Fibroblast of skin of left biceps (primary cell): ENCODE results near the gene FHL3.
"Not testable (repeated sequence)": the region's sequence is repeated elsewhere in the genome, so short reads cannot be mapped to it uniquely, and the experiment has no call there.

Experiments used
- DNase-seq, 2 experiments: peaks; one replicate each; pipeline ENCODE4 v3.0.0-alpha.2; 2013; ENCODE audit warnings: low read depth in 2 of 2

FHL3 gene

DNA sequence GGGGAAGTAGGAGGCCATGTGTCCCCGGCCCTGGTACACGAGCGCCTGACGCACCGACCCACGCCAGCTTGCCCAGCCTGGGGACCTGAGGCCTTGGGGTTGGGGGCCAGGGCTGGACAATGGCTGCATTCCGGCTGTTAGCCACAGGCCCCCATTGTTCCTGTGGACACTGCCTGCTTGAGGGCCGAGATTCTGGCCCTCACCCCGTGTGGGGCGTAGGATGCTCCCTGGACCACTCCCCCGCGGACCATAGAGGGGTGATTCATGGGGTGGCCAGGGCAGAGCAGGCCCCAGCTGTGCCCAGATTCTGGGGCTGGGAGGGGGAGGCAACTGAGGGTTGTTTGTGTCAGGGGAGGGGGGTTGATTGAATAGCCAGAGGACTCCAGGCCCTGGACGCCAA lies 29.6 kb upstream of the FHL3 start:
- no peak for DNase-seq

DNA sequence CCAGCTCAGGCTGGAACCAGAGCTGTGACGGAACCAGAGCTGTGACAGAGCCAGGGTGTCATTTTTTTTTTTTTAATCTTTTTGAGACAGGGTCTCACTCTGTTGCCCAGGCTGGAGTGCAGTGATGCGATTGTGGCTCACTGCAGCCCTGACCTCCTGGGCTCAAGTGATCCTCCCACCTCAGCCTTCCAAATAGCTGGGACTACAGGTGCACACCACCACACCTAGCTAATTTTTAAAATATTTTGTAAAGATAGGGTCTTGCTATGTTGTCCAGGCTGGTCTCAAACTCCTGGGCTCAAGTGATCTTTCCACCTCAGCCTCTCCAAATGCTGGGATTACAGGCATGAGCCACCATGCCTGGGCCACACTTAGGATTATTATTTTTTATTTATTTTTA lies 27.7 kb upstream of the FHL3 start:
- DNase-seq: not testable (repeated sequence)

GRCh38 chr1:38031513-38031866 lies 26.2 kb upstream of the FHL3 start:
- no peak for DNase-seq

GRCh38 chr1:38030596-38031512 lies 25.5 kb upstream of the FHL3 start:
- DNase-seq: no peak

DNA sequence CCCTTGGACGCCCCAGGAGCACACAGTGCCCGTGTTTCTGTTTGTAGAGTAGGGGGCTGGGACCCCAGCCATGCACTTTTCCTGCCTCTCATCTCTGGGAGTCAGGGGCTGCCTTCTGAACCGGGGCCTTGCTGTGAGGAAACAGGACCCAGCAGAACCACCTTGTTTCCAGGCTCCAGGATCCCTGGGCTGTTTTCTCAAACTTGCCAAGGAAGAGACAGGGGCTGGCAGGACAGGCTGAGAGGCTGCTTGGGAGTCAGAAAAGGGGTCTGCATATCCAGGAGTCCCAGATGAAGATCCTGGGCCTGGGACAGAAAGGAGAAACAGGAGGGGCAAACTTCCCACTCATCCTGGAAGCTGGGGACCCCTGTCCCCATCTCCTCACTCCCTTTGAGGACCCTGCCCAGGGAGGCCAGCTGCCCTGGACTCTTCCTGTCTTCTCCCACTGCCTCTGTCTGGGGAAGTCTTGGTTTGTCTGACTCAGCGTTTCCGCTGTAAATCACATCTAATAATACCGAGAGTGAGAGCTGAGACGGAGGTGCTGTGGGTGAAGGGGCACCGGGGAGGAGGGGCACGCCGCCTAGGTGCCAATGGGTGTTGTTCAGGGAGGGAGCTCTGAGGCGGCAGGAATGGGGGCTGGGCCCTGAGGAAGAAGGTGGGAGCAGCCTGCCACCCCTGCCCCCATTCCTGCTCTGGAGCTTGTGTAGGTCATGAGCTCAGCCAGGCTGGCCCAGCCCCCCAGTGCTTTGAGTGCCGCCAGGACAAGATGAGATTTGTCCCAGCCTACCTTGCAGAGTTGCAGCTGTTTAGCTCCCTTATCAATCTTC lies 24.6 kb upstream of the FHL3 start:
- no peak for DNase-seq

GRCh38 chr1:38029081-38029681 lies 23.9 kb upstream of the FHL3 start:
- no peak for DNase-seq

DNA sequence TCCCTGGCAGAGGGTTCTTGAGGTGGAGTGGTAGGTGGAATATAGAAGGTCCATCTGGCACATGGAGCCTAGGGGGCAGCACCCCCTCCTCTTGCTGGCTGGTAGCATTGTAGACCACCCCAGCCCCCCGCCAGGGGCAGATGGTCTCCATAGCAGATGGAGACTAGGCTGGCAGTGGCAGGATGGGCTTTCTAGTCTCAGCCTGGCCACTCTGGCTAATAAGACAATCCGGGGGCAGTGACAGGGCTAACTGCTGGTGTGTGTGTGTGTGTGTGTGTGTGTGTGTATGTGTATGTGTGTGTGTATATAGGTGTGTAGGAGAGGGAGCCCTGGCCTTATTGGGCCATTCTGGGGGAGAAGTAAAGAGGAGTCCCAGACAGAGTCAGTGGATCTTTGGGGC lies 23.4 kb upstream of the FHL3 start:
- DNase-seq: no peak

- no peak for DNase-seq
Measured at GRCh38 chr1:38028105-38028591, 22.8 kb upstream of the FHL3 start.

- no peak for DNase-seq
Measured at GRCh38 chr1:38027201-38028104, 22.1 kb upstream of the FHL3 start.

GRCh38 chr1:38026592-38027200 lies 21.4 kb upstream of the FHL3 start:
- no peak for DNase-seq

DNA sequence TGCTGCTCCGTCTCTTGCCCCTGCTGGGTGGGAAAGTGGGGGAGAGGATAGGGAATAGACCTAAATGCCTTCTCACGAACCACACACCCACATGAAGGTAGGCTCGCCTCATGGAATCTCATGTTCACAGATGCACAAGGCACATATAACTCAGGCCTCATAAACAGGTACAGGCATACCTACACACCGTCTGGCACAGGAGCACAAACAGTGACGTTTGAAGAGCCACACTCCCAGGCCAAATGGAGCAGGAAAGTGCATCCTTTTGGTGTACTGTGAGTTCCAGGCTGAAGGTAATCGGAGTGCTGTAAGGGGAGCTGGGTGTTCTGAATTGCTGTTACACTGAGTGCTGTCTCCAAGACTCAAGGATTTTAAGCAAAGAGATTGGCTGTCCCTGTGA lies 20.4 kb upstream of the FHL3 start:
- no peak for DNase-seq

- no peak for DNase-seq
Measured at GRCh38 chr1:38025233-38025632, 19.9 kb upstream of the FHL3 start.

- DNase-seq: no peak
Measured at GRCh38 chr1:38022810-38023209, 17.5 kb upstream of the FHL3 start.

DNA sequence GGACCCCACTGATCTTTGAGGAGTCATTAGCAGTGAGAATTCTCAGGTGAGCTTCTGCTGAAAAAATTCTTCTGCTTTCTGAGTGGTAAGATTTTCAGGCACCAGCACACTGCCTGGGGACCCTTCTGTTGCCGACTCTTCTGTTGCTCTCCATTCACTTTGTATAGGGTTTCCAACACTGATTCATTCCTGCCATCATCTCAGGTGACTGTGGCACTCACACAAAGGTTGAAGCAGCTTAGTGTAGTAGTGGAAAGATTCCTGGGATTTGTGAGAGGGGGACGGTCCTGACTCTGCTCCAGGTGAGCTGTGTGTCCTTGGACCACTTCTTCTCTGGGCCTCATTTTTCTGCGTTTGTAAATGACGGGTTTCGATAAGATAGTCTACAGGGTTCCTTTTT lies 16.7 kb upstream of the FHL3 start:
- no peak for DNase-seq

DNA sequence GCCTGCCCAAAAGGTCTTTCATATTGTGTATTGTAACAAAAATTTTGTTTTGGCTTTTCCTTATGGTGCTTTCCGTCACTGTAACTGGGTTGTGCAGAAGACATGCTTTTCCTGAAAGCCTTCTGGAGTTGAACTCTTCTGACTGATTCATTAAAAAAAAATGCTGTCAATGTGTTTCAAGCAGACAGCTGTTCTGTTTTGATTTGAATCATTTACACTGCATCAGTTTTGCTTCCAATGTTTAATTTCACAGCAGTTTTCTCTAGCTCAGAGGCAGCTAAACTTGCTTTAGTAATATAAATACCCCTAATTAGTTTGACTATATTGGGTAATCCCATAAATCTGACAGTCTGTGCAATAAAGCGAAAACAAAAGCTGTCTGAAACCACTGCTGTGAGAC lies 15.1 kb upstream of the FHL3 start:
- DNase-seq: no peak

- DNase-seq: no peak
Measured at GRCh38 chr1:38018864-38019343, 13.6 kb upstream of the FHL3 start.

DNA sequence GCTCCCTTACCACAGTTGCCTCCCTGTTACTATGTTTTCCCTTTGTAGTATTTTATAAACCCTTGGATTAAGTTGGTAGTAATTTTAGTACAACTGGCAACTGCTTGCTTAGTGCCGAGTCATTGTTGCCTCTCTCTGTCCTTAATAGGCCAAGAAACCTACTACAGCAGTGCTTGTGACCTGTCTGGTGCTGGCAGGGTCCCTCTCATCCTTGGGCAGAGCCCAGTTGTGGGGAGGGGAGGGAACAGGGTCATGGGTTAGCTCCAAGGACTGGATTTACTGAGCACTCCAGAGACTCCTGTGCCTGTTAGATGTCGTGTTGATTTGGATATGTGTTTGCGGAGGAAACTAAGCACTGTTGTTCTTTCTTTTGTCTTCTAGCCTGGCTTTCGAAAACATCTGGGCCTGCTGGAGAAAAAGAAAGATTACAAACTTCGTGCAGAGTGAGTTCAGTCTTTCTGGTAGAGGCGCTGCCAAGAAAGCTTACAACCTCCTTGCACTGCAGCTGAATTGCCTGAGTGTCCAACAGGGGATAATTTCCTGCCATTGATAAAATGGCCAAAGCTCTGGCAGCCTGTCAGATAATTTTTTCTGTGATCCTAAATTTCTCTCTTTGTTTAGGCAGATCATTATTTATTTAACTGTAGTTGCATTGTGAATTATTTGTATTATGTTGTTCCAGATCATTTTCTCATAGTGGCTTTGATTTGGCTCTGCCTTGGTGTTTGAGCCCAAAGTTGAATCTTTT lies 10.8 kb upstream of the FHL3 start:
- DNase-seq: no peak

DNA sequence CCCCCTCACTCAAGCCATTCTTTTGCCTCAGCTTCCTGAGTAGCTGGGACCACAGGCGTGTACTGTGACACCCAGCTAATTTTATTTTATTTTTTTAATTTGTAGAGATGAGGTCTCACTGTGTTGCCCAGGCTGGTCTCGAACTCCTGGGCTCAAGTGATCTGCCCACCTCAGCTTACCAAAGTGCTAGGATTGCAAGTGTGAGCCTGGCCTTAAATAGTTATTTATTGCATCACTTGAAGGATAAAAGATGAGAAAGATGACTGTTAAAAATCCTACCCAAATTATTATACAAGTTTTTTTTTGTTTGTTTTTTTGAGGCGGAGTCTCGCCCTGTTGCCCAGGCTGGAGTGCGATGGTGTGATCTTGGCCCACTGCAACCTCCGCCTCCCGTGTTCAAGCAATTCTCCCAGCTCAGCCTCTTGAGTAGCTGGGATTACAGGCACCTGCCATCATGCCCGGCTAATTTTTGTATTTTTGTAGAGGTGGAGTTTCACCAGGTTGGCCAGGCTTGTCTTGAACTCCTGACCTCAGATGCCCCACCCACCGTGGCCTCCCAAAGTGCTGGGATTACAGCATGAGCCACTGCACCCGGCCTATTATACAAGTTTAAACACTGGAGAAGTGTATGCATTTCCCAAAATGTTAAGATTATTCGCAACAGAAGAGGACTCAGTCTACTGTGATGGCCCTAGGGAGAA lies 9.6 kb upstream of the FHL3 start:
- no peak for DNase-seq

DNA sequence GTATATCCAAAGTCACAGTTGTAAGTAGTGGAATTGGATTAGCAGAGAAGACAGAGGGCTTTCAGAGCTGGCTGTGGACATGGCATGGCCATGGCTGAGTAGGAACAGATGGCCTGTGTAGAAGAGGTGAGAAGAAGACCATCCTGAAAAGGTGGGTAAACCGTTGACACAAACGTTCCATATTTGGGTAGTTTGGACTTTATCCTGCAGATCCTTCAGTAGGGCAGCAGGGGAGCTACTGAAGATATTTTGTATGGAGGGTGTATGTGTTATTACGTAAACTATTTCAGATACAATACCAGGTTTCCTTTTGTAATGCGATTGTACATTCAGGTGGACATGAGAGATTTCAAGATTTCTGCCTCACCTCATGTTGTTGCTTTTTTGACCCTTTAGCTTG lies 8.9 kb upstream of the FHL3 start:
- DNase-seq: no peak
